OCI-LY1 (cell line): ENCODE data around the gene ARHGEF40.
"Not testable (repeated sequence)": the region's sequence is repeated elsewhere in the genome, so short reads cannot be mapped to it uniquely, and the experiment has no call there.

ENCODE experiments used
- H2AFZ ChIP-seq: fragments of 200-600 bp; sonication (generic), shearing (Covaris generic); 2 replicates; pipeline ENCODE4 v1.6.0; 2014; ENCODE audit warnings: antibody characterized with exemption, mild to moderate bottlenecking, low read length
- H3F3A ChIP-seq: fragments of 200-600 bp; sonication (generic), shearing (Covaris generic); 2 replicates; pipeline ENCODE4 v1.6.0; 2014; ENCODE audit warnings: mild to moderate bottlenecking, antibody characterized with exemption, low read length, moderate library complexity; ENCODE audit not compliant: insufficient read depth
- H3K27ac ChIP-seq: fragments of 200-600 bp; sonication (generic); 2 replicates; pipeline ENCODE4 v1.5.1; 2014; ENCODE audit warnings: low read length, mixed run types, mild to moderate bottlenecking, low read depth; ENCODE audit not compliant: poor library complexity, severe bottlenecking
- H3K27me3 ChIP-seq: fragments of 200-600 bp; sonication (generic); 2 replicates; pipeline ENCODE4 v1.6.0; 2014; ENCODE audit warnings: antibody characterized with exemption, mild to moderate bottlenecking, low read length, moderate library complexity; ENCODE audit not compliant: insufficient read depth
- H3K36me3 ChIP-seq: fragments of 200-600 bp; sonication (generic); 2 replicates; pipeline ENCODE4 v1.6.1; 2014; ENCODE audit warnings: mild to moderate bottlenecking, antibody characterized with exemption, low read length, moderate library complexity, mixed read lengths; ENCODE audit not compliant: insufficient read depth
- H3K4me1 ChIP-seq: fragments of 200-600 bp; sonication (generic); 2 replicates; pipeline ENCODE4 v1.5.1; 2014; ENCODE audit warnings: mild to moderate bottlenecking, low read length, moderate library complexity; ENCODE audit not compliant: insufficient read depth, severe bottlenecking
- H3K4me2 ChIP-seq: fragments of 200-600 bp; sonication (generic), shearing (Covaris generic); 2 replicates; pipeline ENCODE4 v1.6.1; 2014; ENCODE audit warnings: low read length
- H3K4me3 ChIP-seq: fragments of 200-600 bp; sonication (generic); 2 replicates; pipeline ENCODE4 v1.5.1; 2014; ENCODE audit warnings: low read length, low read depth, mild to moderate bottlenecking, mixed read lengths; ENCODE audit not compliant: poor library complexity, severe bottlenecking
- H3K79me2 ChIP-seq: fragments of 200-600 bp; shearing (Covaris generic); 2 replicates; pipeline ENCODE4 v1.6.1; 2016; ENCODE audit warnings: mixed run types, low read length, mixed read lengths; ENCODE audit not compliant: insufficient read depth
- H3K9ac ChIP-seq: fragments of 200-600 bp; sonication (generic), shearing (Covaris generic); 2 replicates; pipeline ENCODE4 v1.6.1; 2014; ENCODE audit warnings: mild to moderate bottlenecking, low read length, mixed read lengths
- H3K9me2 ChIP-seq: fragments of 200-600 bp; sonication (generic), shearing (Covaris generic); 2 replicates; pipeline ENCODE4 v1.6.1; 2014; ENCODE audit warnings: low read depth, mild to moderate bottlenecking, low read length, mixed read lengths
- H3K9me3 ChIP-seq: fragments of 200-600 bp; shearing (Covaris generic); 2 replicates; pipeline ENCODE4 v1.6.1; 2014; ENCODE audit warnings: low read length, mixed read lengths
- H4K20me1 ChIP-seq: fragments of 200-600 bp; sonication (generic), shearing (Covaris generic); 2 replicates; pipeline ENCODE4 v1.6.0; 2016; ENCODE audit warnings: mild to moderate bottlenecking, low read length; ENCODE audit not compliant: insufficient read depth
- EZH2 ChIP-seq: fragments of 200-600 bp; sonication (generic), shearing (Covaris generic); IDR thresholded peaks from 2 replicates; pipeline ENCODE4 v1.8.0; 2017; ENCODE audit warnings: borderline replicate concordance, mixed run types, mild to moderate bottlenecking, antibody characterized with exemption, low read length, moderate library complexity, mixed read lengths
- TF ChIP-seq, protein P1 (sequence below): fragments of 200-600 bp; sonication (generic), shearing (Covaris generic); IDR thresholded peaks from 2 replicates; pipeline ENCODE4 v1.5.1; 2017; ENCODE audit warnings: mild to moderate bottlenecking, antibody characterized with exemption, low read length, moderate library complexity, mixed read lengths

ARHGEF40 gene

DNA sequence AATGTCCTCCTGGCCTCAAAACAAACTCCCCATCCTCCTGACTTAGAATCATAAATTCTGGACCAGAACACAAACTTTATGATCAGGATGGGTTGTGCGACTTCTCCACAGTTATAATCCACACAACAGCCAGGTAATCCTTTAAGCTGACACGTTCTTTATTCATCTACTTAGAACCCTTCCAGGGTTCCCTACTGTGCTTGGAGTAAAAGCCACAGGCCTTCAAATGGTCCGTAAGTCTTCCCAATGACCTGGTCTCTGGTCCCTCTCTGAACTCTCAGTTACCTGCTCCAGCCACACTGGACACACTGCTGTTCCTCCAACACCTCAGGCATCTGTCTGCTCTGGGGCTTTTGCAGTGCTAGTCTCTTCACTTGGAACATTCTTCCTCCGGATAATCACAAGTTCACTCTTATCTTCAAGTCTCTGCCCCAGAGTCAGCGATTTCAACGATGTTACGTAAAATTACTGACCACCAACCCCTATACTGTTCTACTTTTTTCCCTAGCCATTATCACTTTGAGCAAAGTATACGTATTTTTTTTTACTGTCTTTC, 29.7 kb upstream of the ARHGEF40 start:
- H3F3A ChIP-seq: no peaks in the 10 kb centered on the region
- TF ChIP-seq, protein P1, sequence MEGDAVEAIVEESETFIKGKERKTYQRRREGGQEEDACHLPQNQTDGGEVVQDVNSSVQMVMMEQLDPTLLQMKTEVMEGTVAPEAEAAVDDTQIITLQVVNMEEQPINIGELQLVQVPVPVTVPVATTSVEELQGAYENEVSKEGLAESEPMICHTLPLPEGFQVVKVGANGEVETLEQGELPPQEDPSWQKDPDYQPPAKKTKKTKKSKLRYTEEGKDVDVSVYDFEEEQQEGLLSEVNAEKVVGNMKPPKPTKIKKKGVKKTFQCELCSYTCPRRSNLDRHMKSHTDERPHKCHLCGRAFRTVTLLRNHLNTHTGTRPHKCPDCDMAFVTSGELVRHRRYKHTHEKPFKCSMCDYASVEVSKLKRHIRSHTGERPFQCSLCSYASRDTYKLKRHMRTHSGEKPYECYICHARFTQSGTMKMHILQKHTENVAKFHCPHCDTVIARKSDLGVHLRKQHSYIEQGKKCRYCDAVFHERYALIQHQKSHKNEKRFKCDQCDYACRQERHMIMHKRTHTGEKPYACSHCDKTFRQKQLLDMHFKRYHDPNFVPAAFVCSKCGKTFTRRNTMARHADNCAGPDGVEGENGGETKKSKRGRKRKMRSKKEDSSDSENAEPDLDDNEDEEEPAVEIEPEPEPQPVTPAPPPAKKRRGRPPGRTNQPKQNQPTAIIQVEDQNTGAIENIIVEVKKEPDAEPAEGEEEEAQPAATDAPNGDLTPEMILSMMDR: no peak
- H3K9me2 ChIP-seq: no peaks in the 10 kb centered on the region
- no peak overlapping the region for H3K4me2 ChIP-seq
- no peak overlapping the region for H3K27ac ChIP-seq
- H3K4me3 ChIP-seq: no peak overlapping the region
- H3K36me3 ChIP-seq: no peaks in the 10 kb centered on the region
- H3K4me1 ChIP-seq: no peaks in the 10 kb centered on the region
- H4K20me1 ChIP-seq: no peaks in the 10 kb centered on the region
- no peaks in the 10 kb centered on the region; the same call in 1 of the 2 replicates for H3K27me3 ChIP-seq
- H3K79me2 ChIP-seq: no peaks in the 10 kb centered on the region
- H3K9me3 ChIP-seq: no peaks in the 10 kb centered on the region
- no peak overlapping the region for H3K9ac ChIP-seq
- H2AFZ ChIP-seq: no peak overlapping the region

DNA sequence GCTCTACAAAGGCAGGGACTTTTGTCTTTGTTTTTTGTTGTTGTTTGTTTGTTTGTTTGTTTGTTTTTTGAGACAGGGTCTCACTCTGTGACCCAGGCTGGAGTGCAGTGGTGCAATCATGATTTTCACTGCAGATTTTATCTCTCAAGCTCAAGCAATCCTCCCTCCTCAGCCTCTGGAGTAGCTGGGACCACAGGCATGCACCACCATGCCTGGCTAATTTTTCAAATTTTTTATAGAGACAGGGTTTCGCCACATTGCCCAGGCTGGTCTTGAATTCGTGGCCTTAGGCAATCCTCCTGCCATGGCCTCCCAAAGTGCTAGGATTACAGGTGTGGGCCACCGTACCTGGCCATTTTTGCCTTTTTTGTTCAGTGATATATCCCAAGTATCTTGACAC, 29.2 kb upstream of the ARHGEF40 start:
- not testable (repeated sequence) for H3K9me3 ChIP-seq, H3F3A ChIP-seq, H3K9ac ChIP-seq, H3K4me1 ChIP-seq, H3K79me2 ChIP-seq, H3K27ac ChIP-seq, H3K4me3 ChIP-seq, H4K20me1 ChIP-seq, H3K36me3 ChIP-seq, H3K27me3 ChIP-seq, H3K9me2 ChIP-seq, H3K4me2 ChIP-seq, H2AFZ ChIP-seq

DNA sequence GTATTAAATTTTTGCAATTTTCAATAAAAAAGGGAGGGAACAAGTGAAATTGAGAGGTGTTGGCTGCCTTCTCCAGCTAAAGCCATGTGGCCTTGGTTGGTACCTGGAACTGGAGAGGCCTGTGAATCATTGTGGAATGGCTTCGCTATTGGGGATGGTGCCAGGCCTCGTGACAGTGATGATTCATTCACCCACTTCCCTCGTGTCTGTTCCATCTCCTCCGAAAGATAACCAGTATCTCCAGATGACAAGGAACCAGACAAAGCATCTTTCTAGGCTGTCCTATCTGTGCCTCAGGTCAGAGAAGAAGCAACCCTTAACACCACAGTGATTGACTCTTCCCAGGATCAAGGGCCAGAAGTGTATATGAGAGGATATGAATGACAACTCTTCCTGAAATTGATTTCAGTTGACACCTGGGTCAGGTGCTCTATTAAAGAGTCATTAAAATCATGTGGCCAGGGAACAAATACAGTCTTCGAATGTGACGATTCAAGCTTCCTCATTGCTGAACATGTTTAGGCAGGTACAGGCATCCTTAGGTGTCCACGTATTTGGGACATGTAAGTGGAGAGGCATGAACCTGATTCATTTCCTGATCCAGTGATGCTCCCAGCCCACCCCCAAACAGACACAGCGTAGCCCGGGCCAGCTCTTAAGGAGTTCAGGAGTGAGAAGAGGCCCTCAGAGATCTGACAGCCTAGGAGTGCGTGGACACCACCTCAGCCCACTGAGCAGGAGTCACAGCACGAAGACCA, 28.2 kb upstream of the ARHGEF40 start, which contains the start of gene RNASE7:
Gene RNASE7 (plus strand): TSS at position 687 of the 758 bp plus-strand sequence. CDS start 631 bp downstream, outside the sequence.
- Histone ChIP-seq H2AFZ (no peak within 1 kb of the TSS), H3F3A (no peaks in the 10 kb centered on the region), H3K79me2 (no peaks in the 10 kb centered on the region), H3K4me2 (no peak within 1 kb of the TSS), H3K9me2 (no peaks in the 10 kb centered on the region), H3K27me3 (no peaks in the 10 kb centered on the region; the same call in 1 of the 2 replicates), H3K9me3 (no peaks in the 10 kb centered on the region), H3K9ac (no peak within 1 kb of the TSS), H3K4me1 (no peaks in the 10 kb centered on the region), H4K20me1 (no peaks in the 10 kb centered on the region), H3K4me3 (no peak within 1 kb of the TSS), H3K36me3 (no peaks in the 10 kb centered on the region), H3K27ac (no peak within 1 kb of the TSS)
- TF ChIP-seq, protein P1: no peak
- no peak for TF ChIP-seq EZH2

DNA sequence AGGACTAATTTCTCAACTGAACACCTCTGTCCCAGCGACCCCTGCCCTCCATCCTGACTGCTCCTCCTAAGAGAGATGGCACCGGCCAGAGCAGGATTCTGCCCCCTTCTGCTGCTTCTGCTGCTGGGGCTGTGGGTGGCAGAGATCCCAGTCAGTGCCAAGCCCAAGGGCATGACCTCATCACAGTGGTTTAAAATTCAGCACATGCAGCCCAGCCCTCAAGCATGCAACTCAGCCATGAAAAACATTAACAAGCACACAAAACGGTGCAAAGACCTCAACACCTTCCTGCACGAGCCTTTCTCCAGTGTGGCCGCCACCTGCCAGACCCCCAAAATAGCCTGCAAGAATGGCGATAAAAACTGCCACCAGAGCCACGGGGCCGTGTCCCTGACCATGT, 27.2 kb upstream of the ARHGEF40 start:
- Histone ChIP-seq H3K4me2 (no peak overlapping the region), H3K4me3 (no peak overlapping the region), H3K36me3 (no peaks in the 10 kb centered on the region), H2AFZ (no peak overlapping the region), H3F3A (no peaks in the 10 kb centered on the region), H3K27me3 (no peaks in the 10 kb centered on the region; the same call in 1 of the 2 replicates), H3K4me1 (no peaks in the 10 kb centered on the region), H4K20me1 (no peaks in the 10 kb centered on the region), H3K9ac (no peak overlapping the region), H3K9me3 (no peaks in the 10 kb centered on the region), H3K9me2 (no peaks in the 10 kb centered on the region), H3K79me2 (no peaks in the 10 kb centered on the region), H3K27ac (no peak overlapping the region)
- TF ChIP-seq EZH2: no peak
